ENCODE measurements around the gene LUC7L3.
"Not testable (repeated sequence)": the region's sequence is repeated elsewhere in the genome, so short reads cannot be mapped to it uniquely, and the experiment has no call there.

Gene LUC7L3

GRCh38 chr17:50721194-50722010 lies 2.0 kb downstream of the LUC7L3 start:
- TF ChIP-seq CTCF (IDR thresholded peaks at IDR 0.05; ENCODE audit: low read depth, low read length) (no peak), POLR2A (IDR thresholded peaks at IDR 0.05; ENCODE audit: extremely low read depth, insufficient read length) (no peak), MYC (IDR thresholded peaks at IDR 0.05; ENCODE audit: low read depth, low read length) (peak; percentile 92)
- TF ChIP-seq, protein P1, sequence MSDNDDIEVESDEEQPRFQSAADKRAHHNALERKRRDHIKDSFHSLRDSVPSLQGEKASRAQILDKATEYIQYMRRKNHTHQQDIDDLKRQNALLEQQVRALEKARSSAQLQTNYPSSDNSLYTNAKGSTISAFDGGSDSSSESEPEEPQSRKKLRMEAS (IDR thresholded peaks at IDR 0.05; ENCODE audit: low read depth, low read length) = peak; percentile 95
- peak; percentile 54 for DNase-seq (ENCODE audit: low read depth)
- H3K4me3 ChIP-seq (ENCODE audit: low read depth, low read length) = peak overlapping the region; percentile 90

GRCh38 chr17:50722746-50723145 lies 3.3 kb downstream of the LUC7L3 start:
- no peak for DNase-seq (ENCODE audit: low read depth)
- H3K4me3 ChIP-seq (ENCODE audit: low read depth, low read length) = peak overlapping the region; percentile 90
- TF ChIP-seq, protein P1 (IDR thresholded peaks at IDR 0.05; ENCODE audit: low read depth, low read length) = no peak
- TF ChIP-seq MYC (IDR thresholded peaks at IDR 0.05; ENCODE audit: low read depth, low read length) (no peak), POLR2A (IDR thresholded peaks at IDR 0.05; ENCODE audit: extremely low read depth, insufficient read length) (no peak), CTCF (IDR thresholded peaks at IDR 0.05; ENCODE audit: low read depth, low read length) (no peak)

- not testable (repeated sequence) for DNase-seq (ENCODE audit: low read depth); H3K4me3 ChIP-seq (ENCODE audit: low read depth, low read length)
Observed at GRCh38 chr17:50724622-50725021, 5.2 kb downstream of the LUC7L3 start.

GRCh38 chr17:50725769-50726655 lies 6.6 kb downstream of the LUC7L3 start:
- DNase-seq (ENCODE audit: low read depth) = no peak
- TF ChIP-seq, protein P1 (IDR thresholded peaks at IDR 0.05; ENCODE audit: low read depth, low read length) = no peak
- no peak for TF ChIP-seq MYC (IDR thresholded peaks at IDR 0.05; ENCODE audit: low read depth, low read length)
- no peak for TF ChIP-seq CTCF (IDR thresholded peaks at IDR 0.05; ENCODE audit: low read depth, low read length)
- TF ChIP-seq POLR2A (IDR thresholded peaks at IDR 0.05; ENCODE audit: extremely low read depth, insufficient read length) = no peak
- H3K4me3 ChIP-seq (ENCODE audit: low read depth, low read length) = no peak overlapping the region

- TF ChIP-seq POLR2A (IDR thresholded peaks at IDR 0.05; ENCODE audit: extremely low read depth, insufficient read length) (no peak), MYC (IDR thresholded peaks at IDR 0.05; ENCODE audit: low read depth, low read length) (no peak), CTCF (IDR thresholded peaks at IDR 0.05; ENCODE audit: low read depth, low read length) (no peak)
- TF ChIP-seq, protein P1 (IDR thresholded peaks at IDR 0.05; ENCODE audit: low read depth, low read length) = no peak
- no peak overlapping the region for H3K4me3 ChIP-seq (ENCODE audit: low read depth, low read length)
- DNase-seq (ENCODE audit: low read depth) = no peak
Observed at GRCh38 chr17:50728112-50728429, 8.7 kb downstream of the LUC7L3 start.

Data from NB4 (cell line).